ENCODE measurements around the gene CCSER2.
A peak's percentile ranks its signal among the peaks of the same experiment; 100 is the strongest.
"Not testable (repeated sequence)": the region's sequence is repeated elsewhere in the genome, so short reads cannot be mapped to it uniquely, and the experiment has no call there.

The CCSER2 gene

GRCh38 chr10:84395581-84395980 is 67.2 kb downstream of the CCSER2 start:
- DNase-seq (ENCODE audit: low read depth in 2 of 2): no peak

GRCh38 chr10:84397735-84398144 is 69.4 kb downstream of the CCSER2 start:
- DNase-seq (ENCODE audit: low read depth in 2 of 2): no peak

- DNase-seq (ENCODE audit: low read depth in 2 of 2): no peak
Measured at GRCh38 chr10:84398696-84399095, 70.3 kb downstream of the CCSER2 start.

DNA sequence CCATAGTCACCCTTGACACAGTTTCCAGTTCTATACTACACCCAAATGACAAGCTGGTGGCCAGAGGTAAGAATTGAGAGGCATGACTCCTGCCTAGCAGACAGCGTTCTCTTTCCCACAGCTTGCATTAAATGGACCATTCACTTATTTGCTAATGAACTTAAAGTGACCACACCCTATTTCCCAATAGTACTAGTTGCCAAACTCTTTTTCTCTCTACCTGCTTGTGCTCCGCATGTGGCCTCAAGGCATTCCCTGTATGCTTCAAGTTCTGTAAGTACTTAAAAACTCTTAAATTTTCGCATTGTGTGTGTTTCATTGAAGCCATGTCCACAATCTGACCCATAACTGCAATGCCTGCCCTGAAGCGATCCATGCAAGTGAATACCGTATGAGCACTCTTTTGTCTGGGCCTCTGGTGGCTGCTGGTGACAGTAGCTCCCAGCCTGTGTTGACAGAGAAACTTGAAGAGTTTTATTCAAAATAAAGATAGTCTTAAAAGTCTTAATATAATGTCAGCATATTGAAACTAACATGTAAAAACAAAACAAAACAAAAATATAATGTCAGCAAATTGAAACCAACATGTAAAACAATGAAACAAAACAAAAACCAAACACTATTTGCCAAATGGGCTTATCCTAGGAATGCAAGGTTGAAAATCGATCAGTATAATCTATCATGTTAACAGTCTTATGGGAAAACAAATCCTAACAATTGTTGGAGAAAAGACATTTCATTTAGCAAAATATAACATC is 73.6 kb downstream of the CCSER2 start:
- no peak for DNase-seq (ENCODE audit: low read depth in 2 of 2)

DNA sequence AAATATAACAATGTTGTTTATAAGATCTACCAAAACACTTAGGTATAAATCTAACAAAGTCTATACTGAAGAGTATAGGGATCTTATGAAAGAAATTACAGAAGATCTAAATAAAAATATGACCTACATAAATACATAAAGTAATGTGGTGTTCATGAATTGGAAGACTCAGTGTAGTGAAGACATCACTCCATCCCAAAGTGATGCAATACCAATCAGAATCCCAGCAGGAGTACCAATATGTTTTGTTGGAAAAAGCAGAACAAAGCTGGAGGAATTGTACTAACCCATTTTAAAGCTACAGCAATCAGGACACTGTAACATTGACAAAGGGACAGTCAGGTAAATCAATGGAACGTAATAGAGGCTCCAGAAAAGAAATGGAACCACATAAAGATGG is 76.4 kb downstream of the CCSER2 start:
- no peak for DNase-seq (ENCODE audit: low read depth in 2 of 2)

DNA sequence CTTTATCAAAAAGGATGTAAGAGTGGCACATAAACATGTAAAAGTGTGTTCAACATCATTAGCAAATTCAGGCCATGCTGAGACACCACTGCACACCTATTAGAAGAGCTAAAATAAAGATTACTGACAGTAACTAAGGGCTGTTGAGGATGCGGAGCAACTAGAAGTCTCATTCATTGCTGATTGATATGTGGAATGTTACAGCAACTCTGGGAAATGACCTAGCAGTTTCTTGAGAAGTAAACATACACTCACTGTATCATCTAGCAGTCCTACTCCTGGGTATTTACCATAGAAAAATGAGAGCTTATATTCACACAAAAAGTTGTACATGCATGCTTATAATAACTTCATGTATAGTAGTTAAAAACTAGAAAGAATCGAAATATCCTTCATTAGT is 77.3 kb downstream of the CCSER2 start:
- no peak for DNase-seq (ENCODE audit: low read depth in 2 of 2)

DNA sequence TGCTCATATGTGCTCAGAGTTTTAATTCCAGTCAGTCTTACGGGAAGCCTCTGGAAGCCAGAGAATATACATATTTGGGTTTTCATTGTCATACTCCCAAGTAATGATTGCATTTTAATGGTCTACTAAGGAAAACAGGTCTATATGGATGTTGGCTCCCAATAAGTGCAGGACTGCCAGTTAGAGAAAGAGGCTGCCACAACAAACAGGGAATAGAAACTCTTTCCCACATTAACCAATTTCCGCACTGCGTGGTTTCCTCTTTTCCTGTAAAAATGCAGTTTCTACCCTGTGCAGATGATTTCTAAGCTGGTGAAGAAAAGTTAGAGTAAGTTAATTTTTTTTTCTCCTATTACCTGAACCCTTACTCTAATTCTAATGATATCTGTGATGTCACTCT is 78.2 kb downstream of the CCSER2 start:
- no peak for DNase-seq (ENCODE audit: low read depth in 2 of 2)

DNA sequence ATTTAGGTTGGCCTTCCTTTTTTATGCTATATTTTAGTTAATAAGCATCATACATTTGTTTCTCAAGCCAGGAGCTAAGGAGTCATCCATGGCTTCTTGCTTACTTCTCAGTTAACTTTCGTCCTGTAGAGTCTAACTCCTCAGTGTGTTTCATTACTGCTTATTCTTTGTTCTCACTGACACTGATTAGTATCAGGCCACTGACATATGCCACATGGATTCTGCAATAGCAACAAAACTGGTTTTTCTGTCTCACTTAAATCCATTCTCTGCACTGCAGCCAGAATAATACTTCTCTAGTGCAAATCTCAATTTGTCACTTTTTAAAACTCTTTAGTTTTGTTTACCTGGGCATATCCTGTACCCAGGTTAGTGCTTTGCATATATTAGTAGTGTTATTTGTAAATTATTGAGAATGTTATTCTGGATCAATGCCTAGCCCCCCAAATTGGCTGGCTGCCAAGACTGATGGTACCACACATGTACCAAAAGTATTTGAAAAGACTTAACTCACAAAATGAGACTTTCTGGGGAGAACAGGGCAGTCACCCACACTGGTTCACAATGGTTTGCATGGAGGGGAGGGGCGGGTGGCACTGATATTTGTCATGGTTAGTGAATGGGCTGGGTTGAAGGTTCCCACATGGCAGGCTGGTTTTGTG is 79.1 kb downstream of the CCSER2 start:
- DNase-seq (ENCODE audit: low read depth in 2 of 2): no peak

GRCh38 chr10:84412482-84412881 is 84.1 kb downstream of the CCSER2 start:
- DNase-seq (ENCODE audit: low read depth in 2 of 2): no peak

GRCh38 chr10:84414110-84414509 is 85.7 kb downstream of the CCSER2 start:
- DNase-seq (ENCODE audit: low read depth in 2 of 2): not testable (repeated sequence)

DNA sequence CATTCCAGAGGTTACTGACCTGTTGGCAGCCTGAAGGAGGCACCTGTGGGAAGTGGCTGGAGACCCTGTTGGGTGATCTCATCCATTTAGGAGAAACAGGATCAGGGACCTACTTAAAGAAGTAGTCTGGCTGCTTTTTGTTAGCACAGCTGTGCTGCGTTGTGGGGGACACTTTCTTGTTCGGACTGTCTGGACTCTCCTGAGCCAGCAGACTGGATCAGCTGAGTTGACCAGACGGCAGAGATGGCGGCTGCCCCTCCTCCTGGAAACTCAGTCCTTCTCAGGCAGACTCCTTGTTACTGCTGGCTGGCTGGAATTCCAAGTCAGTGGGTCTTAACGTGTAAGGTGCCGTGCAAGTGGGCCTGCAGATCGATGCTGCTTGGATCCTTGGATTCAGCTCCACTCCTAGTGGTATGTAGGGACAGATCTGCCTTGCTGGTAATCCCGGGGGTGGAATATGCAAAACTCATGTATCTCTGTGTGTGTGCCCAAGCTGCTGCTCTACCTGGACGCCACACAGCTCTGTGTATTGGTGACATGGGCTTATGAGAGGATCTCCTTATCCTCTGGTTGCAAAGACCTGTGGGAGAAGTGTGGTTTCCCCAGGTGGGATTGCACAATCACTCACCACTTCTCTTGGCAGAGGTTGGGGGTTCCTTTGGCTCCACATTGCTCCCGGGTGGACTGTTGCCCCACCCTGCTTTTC is 87.3 kb downstream of the CCSER2 start:
- DNase-seq (ENCODE audit: low read depth in 2 of 2): no peak

DNA sequence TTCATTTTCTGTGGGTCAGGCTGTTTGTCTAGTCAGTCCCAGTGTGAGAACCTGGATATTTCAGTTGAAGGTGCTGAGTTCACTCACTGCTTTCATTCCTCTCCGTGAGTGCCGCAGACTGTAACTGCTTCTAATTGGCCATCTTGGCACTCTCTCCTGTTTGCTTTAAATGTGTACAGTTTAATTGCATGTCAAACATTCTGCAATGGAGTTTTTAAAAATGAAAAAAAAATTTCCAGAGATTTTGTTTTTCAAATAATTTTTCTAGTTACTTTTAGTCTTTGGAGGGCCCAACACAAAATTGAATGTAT is 87.8 kb downstream of the CCSER2 start:
- no peak for DNase-seq (ENCODE audit: low read depth in 2 of 2)

- DNase-seq (ENCODE audit: low read depth in 2 of 2): no peak
Measured at GRCh38 chr10:84423719-84424118, 95.3 kb downstream of the CCSER2 start.

DNA sequence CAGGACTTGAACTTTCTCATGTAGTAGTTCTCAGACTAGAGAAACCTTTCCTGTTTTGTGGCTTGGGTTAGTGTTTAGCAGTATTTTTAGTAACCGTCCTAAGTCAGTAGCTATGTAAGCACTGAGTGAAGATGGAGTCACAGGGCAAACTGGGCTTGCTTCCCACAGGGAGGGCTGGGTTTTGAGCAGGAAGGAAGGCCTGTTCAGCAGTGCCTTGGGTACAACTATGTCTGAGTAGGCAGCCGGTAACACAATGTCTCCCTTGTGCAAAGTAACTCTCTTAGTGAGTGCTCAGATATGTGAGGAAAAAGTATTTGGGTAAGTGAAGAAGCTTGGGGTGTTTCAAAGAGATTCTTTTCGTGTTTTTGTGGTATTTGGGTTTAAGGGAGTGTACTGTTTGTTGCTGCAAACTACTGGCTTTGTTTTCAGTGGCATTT is 96.4 kb downstream of the CCSER2 start:
- DNase-seq (ENCODE audit: low read depth in 2 of 2): no peak

DNA sequence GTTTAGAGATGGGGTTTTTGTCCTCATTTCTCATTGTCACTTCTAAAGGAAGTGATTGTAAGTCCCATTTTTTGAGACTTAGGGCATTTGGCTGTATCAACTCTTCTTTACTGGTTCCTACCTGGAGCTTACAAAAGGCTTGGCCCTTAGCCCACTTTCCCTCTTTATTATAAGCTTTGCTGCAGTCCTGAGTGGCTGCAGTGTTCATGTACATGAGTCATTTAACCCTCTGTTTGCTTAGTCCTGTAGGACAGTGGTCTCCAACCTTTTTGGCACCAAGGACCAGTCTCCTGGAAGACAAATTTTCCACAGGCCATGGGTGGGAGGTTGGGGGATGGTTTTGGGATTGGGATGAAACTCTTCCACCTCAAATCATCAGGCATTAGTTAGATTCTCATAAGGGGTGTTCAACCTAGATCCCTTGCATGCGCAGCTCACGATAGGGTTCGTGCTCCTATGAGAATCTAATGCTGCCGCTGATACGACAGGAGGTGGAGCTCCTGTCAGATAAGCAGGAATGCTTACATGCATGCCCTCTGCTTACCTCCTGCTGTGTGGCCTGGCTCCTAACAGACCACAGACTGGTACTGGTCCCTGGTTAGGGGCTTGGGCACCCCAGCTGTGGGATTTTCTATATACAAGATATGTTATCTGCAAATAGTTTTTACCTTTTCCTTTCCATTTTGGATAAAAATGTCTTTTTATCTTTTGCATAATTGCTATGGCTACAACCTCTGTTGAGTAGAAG is 99.7 kb downstream of the CCSER2 start:
- no peak for DNase-seq (ENCODE audit: low read depth in 2 of 2)

- DNase-seq (ENCODE audit: low read depth in 2 of 2): no peak
Measured at GRCh38 chr10:84428711-84429110, 100.3 kb downstream of the CCSER2 start.

DNA sequence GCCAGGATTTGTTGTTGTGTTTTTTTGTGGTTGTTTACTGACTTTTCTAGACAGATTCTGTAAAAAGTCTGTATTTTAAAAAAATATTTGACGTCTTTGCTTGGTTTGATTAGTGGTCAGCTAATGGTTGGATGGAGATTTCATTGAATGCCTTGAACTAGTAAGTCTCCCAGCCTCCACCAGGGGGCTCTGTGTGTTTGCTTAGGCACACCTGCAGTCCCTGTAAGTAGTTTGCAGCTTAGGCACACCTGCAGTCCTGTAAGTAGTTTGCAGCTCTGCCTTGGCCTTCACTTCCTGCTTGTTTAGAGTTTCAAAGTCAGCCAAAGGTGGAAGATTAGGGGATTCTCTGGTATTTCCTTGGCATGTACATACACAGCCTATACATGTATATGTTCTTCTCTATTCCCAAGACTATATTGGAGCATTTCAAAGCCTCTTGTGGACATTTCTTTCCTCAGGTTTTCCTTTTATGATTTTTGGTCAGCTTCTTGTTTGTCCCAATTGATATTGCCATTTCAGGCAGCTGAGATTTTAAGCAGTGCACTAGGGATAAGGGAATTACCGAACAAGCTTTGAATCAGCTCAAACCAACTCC is 101.6 kb downstream of the CCSER2 start:
- peak; percentile 53 to 57 for DNase-seq (ENCODE audit: low read depth in 2 of 2)

DNA sequence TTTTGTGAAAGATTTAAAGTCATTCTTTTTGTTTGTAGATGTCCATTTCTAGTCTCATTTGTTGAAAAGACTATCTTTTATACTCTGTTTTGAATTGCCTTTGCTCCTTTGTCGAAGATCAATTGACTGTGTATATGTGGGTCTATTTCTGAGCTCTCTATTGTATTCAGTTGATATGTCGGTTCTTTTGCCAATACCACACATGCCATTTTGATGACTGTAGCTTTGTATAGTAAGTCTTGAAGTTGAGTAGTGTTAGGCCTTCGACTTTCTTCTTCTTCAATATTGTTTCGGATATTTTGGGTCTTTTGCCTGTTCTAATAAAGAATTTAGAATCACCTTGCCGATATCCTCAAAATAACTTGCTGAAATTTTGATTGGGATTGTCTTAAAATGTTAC is 104.5 kb downstream of the CCSER2 start:
- no peak for DNase-seq (ENCODE audit: low read depth in 2 of 2)

DNA sequence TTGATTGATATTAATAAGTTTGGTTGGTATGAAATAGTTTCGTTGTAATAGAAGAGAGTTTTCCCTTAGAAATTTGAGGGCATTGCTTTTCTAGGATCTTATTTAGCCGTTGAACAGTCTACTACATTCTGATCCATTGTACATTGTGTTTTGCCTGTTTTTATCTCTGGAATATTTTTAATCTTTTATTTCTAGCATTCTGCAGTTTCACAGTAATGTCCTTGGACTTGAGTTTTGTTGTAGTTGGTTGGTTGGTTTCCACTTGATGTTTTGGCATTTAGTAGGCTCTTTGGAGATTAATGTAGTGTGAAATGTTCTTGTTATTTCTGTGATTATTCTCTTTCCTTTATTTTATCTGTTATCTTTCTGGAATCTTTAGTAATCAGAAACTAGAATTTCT is 112.4 kb downstream of the CCSER2 start:
- DNase-seq (ENCODE audit: low read depth in 2 of 2): no peak

- no peak for DNase-seq (ENCODE audit: low read depth in 2 of 2)
Measured at GRCh38 chr10:84447701-84448400, 119.5 kb downstream of the CCSER2 start.

DNA sequence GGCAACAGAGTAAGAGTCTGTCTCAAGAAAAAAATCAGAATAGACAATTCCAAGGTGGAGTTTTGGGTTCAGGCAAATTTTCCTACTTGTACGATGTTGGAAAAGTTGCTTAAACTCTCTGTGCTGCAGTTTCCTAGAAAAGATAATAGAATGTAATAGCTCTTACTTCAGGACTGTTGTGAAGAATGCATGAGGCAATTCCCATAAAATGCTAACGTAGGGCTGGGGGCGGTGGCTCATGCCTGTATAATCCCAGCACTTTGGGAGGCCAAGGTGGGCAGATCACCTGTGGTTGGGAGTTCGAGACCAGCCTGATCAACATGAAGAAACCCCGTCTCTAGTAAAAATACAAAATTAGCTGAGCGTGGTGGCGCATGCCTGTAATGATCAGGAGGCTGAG is 121.0 kb downstream of the CCSER2 start:
- DNase-seq (ENCODE audit: low read depth in 2 of 2): not testable (repeated sequence)

Data from stimulated activated CD4-positive, alpha-beta T cell treated with anti-CD3 and anti-CD28 coated beads, Interleukin-15, amount 100 ng/mL, for 48 hours (primary cell).